RWPE2 (cell line): ENCODE measurements around the gene TP53AIP1.

Source experiments
- ATAC-seq: fragments of 200-7000 bp; cut with Tn5 transposase; 3 replicates; pipeline ENCODE4 v1.9.1; 2021; ENCODE audit warnings: low read depth
- DNase-seq: peaks from one replicate; pipeline ENCODE4 v3.0.0-alpha.2; 2020; ENCODE audit warnings: low spot score
- H3K27ac ChIP-seq: fragments of 450-650 bp; 2 replicates; pipeline ENCODE4 v1.5.1; 2017; ENCODE audit warnings: mild to moderate bottlenecking; ENCODE audit not compliant: poor library complexity, severe bottlenecking
- H3K27me3 ChIP-seq: fragments of 250-450 bp; sonication (Bioruptor Pico); 2 replicates; pipeline ENCODE4 v1.5.1; 2021; ENCODE audit warnings: mild to moderate bottlenecking, moderate library complexity; ENCODE audit not compliant: insufficient read depth, poor library complexity, severe bottlenecking
- H3K36me3 ChIP-seq: fragments of 250-450 bp; sonication (Bioruptor Pico); 2 replicates; pipeline ENCODE4 v1.5.1; 2020; ENCODE audit warnings: low read depth, mild to moderate bottlenecking, moderate library complexity
- H3K4me1 ChIP-seq: fragments of 250-450 bp; sonication (Bioruptor Pico); 2 replicates; pipeline ENCODE4 v1.5.1; 2021; ENCODE audit warnings: mild to moderate bottlenecking, moderate library complexity; ENCODE audit not compliant: insufficient read depth, poor library complexity, severe bottlenecking
- H3K4me3 ChIP-seq: fragments of 250-450 bp; sonication (Bioruptor Pico); 2 replicates; pipeline ENCODE4 v1.5.1; 2021; ENCODE audit warnings: mild to moderate bottlenecking, moderate library complexity; ENCODE audit not compliant: severe bottlenecking
- H3K9me3 ChIP-seq: fragments of 250-450 bp; sonication (Bioruptor Pico); 2 replicates; pipeline ENCODE4 v1.5.1; 2021; ENCODE audit warnings: mild to moderate bottlenecking, moderate library complexity; ENCODE audit not compliant: severe bottlenecking
- CTCF ChIP-seq: fragments of 450-650 bp; IDR thresholded peaks from one replicate; pipeline ENCODE4 v1.5.1; 2017; ENCODE audit warnings: mild to moderate bottlenecking, moderate library complexity; ENCODE audit not compliant: poor library complexity, severe bottlenecking

The TP53AIP1 gene

GRCh38 chr11:128893578-128894285, 48.9 kb downstream of the TP53AIP1 start:
- ATAC-seq, result no peak

DNA sequence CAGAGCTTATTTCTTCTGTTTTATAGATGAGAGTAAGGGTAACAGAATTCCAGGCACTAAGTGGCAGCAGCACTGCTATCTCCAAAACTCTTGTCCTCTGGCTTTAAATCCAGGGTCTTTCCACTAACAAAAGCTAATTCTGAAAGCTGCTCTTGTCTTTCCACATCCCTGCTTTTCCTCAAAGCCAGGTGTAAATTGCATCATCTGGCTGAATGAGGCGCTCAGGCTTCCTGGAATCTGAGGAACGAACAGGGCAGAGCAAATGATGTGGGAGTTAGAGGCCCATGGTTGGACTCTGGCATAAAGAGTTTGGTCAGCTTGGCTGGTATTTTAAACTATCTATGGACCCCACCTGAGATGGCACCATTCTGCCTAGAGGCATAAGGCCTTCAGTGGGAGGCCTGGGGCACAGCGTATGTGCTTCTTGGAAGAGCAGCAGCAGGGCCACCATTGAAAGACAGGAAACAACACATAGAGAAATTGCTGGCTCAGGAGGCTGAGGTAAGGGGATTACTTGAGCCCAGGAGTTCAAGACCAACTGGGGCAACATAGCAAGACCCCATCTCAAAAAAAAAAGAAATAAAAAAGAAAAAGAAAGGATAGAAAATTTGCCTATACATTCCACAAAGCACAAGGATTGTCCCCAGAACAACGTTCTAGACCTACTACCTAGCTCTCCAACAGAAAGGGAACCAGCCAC, 49.7 kb downstream of the TP53AIP1 start:
- H3K9me3 ChIP-seq, result no peaks in the 10 kb centered on the region
- no peaks in the 10 kb centered on the region for H3K27me3 ChIP-seq
- no peak for DNase-seq
- no peak for ATAC-seq
- no peak for TF ChIP-seq CTCF
- H3K36me3 ChIP-seq, result no peaks in the 10 kb centered on the region
- H3K4me3 ChIP-seq, result no peak overlapping the region
- no peak overlapping the region for H3K27ac ChIP-seq
- H3K4me1 ChIP-seq, result no peaks in the 10 kb centered on the region

More at GRCh38 chr11:128893578-128894285, 48.9 kb downstream of the TP53AIP1 start:
- no peaks in the 10 kb centered on the region for H3K27me3 ChIP-seq
- no peak for DNase-seq
- no peak for TF ChIP-seq CTCF
- no peaks in the 10 kb centered on the region for H3K36me3 ChIP-seq
- H3K27ac ChIP-seq, result no peak overlapping the region
- H3K9me3 ChIP-seq, result no peaks in the 10 kb centered on the region
- H3K4me3 ChIP-seq, result no peak overlapping the region
- H3K4me1 ChIP-seq, result no peaks in the 10 kb centered on the region

GRCh38 chr11:128891913-128892398, 50.7 kb downstream of the TP53AIP1 start:
- DNase-seq (no peak), ATAC-seq (no peak)

DNA sequence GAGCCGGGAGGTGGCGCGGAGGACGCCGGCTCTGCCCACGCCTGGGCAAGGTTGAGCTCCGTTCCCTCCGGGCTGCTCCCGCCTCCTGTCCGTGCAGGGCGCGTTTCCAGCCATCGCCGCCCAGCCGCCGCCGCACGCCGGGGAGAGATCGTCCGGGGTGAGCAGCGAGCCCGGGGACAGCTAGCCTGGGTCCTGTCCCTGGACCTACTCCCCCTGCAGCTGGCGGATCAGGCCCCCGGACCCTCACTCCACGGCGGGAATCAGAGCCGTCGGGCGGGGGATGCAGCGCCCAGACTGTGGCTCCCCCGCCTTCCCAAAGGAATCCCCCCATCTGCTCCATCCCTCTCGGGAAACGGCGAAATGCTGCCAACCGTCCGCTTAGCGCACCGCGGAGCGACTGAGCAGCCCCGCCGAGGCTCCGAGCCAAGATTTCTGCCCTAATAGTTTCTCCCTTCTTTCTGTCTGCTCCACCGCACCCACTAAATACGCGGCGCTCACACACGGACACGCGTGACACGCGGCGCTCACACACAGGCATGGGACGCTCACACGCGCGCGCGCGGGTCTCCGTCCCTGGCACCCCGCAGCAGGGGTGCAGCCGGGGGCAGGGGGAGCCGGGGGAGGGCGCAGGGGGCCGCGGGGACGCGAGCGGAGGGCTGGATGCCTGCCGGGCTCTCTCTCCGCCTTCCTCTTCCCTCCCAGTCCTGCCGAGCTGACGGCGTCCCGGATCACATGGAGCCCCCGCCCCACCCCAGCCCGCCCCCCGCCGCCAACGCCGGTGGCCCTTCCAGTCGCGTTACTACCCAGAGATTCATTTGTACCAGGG, 51.9 kb downstream of the TP53AIP1 start, which contains the start of gene KCNJ5:
TSS of gene KCNJ5 (plus strand) at position 814 of the 826 bp plus-strand sequence. CDS start 19,918 bp downstream, outside the sequence.
- TF ChIP-seq CTCF, result peak; percentile 7
- peak within 1 kb of the TSS; percentile 28 for H3K4me3 ChIP-seq
- H3K27me3 ChIP-seq, result no peaks in the 10 kb centered on the region

More at GRCh38 chr11:128891913-128892398, 50.7 kb downstream of the TP53AIP1 start:
- Histone ChIP-seq H3K9me3 (no peaks in the 10 kb centered on the region), H3K4me1 (peaks cover 3% of the 10 kb centered on the region), H3K4me3 (no peak overlapping the region), H3K36me3 (no peaks in the 10 kb centered on the region), H3K27ac (no peak overlapping the region), H3K27me3 (no peaks in the 10 kb centered on the region)
- TF ChIP-seq CTCF, result no peak

More for the DNA sequence above, 51.9 kb downstream of the TP53AIP1 start, which contains the start of gene KCNJ5:
- DNase-seq (no peak), ATAC-seq (peak; percentile 71)
- Histone ChIP-seq H3K27ac (no peak within 1 kb of the TSS), H3K9me3 (no peaks in the 10 kb centered on the region), H3K4me1 (peaks cover 3% of the 10 kb centered on the region), H3K36me3 (no peaks in the 10 kb centered on the region)
